KMS-11 (cell line): ENCODE measurements around the gene MORN1.

Experiments
- H2AFZ ChIP-seq: fragments of 200-600 bp; sonication (generic); 2 replicates; pipeline ENCODE4 v1.6.1; 2016; ENCODE audit warnings: antibody characterized with exemption, mixed run types, low read depth
- H3K27ac ChIP-seq: fragments of 200-600 bp; sonication (generic); 2 replicates; pipeline ENCODE4 v1.6.1; 2016; ENCODE audit warnings: mild to moderate bottlenecking, mixed run types
- H3K27me3 ChIP-seq: fragments of 200-600 bp; sonication (generic); 2 replicates; pipeline ENCODE4 v1.6.1; 2017; ENCODE audit warnings: mild to moderate bottlenecking, low read depth, mixed run types, moderate library complexity; ENCODE audit not compliant: insufficient read depth
- H3K36me3 ChIP-seq: fragments of 200-600 bp; sonication (generic); 2 replicates; pipeline ENCODE4 v1.6.1; 2017; ENCODE audit warnings: mild to moderate bottlenecking, mixed run types; ENCODE audit not compliant: insufficient read depth
- H3K4me1 ChIP-seq: fragments of 200-600 bp; sonication (generic); 2 replicates; pipeline ENCODE4 v1.6.1; 2016; ENCODE audit warnings: mild to moderate bottlenecking, low read depth, mixed run types; ENCODE audit not compliant: poor library complexity, severe bottlenecking
- H3K4me2 ChIP-seq: fragments of 200-600 bp; sonication (generic); 2 replicates; pipeline ENCODE4 v1.7.0; 2016; ENCODE audit warnings: mild to moderate bottlenecking, mixed run types
- H3K4me3 ChIP-seq: fragments of 200-600 bp; sonication (generic); IDR thresholded peaks from 2 replicates; pipeline ENCODE4 v1.6.1; 2017; ENCODE audit warnings: low read depth, low read length, mixed read lengths; ENCODE audit not compliant: insufficient read depth
- H3K79me2 ChIP-seq: fragments of 200-600 bp; sonication (generic); 2 replicates; pipeline ENCODE4 v1.6.1; 2016; ENCODE audit warnings: low read depth, mixed run types; ENCODE audit not compliant: insufficient read depth
- H3K9ac ChIP-seq: fragments of 200-600 bp; sonication (generic); 2 replicates; pipeline ENCODE4 v1.6.1; 2016; ENCODE audit warnings: mild to moderate bottlenecking, mixed run types
- H4K20me1 ChIP-seq: fragments of 200-600 bp; sonication (generic); 2 replicates; pipeline ENCODE4 v1.6.1; 2016; ENCODE audit warnings: mild to moderate bottlenecking, mixed run types; ENCODE audit not compliant: insufficient read depth
- CTCF ChIP-seq: fragments of 200-600 bp; sonication (generic); conservative IDR thresholded peaks from 2 replicates; pipeline ENCODE4 v1.6.1; 2017; ENCODE audit warnings: low read depth, mild to moderate bottlenecking, antibody characterized with exemption, low read length, moderate library complexity, mixed read lengths

The MORN1 gene

DNA sequence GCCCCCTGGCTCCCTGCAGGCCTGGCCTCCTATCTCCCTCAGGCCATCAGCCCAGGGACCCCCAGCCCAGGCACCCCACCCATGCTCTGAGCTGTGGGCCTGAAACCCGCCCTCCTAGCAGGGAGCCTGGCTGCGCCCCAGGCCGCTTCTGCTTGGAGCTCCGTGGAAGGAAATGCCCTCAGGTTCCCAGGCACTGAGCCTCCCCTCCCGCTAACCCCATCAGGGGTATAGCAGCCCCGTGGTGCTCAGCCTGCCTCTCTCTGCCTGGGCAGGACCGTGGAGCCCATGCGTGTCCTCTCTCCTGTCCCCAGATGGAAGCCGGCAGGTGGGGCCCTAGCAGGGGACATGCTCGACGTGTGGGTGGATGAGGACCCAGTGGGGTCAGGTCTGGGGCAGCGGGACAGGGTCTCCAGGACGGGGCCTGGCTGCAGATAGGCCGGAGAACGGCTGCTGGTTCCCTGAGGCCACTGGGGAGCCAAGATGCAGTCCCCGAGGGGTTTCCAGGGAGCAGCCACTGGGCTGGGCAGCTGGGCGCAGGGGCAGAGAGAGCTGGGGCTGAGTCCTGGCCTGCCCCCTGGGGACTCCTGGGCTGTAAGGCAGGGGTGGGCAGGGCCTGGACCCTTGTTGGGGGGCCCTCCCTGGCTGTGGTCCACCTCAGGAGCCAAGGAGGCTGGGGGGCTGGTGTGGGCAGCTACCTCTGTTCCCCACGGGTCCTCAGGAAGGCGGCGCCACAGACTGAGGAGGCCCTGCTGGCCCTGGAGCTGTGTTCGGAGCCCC lies 75.5 kb downstream of the MORN1 start:
- H3K79me2 ChIP-seq: no peaks in the 10 kb centered on the region
- TF ChIP-seq CTCF: no peak
- no peaks in the 10 kb centered on the region for H4K20me1 ChIP-seq
- H2AFZ ChIP-seq: no peak overlapping the region
- H3K27me3 ChIP-seq: peaks cover 44% of the 10 kb centered on the region
- no peak overlapping the region for H3K4me2 ChIP-seq
- no peaks in the 10 kb centered on the region for H3K36me3 ChIP-seq
- H3K4me1 ChIP-seq: no peaks in the 10 kb centered on the region
- H3K9ac ChIP-seq: no peak overlapping the region
- H3K4me3 ChIP-seq: no peak overlapping the region
- no peak overlapping the region for H3K27ac ChIP-seq

GRCh38 chr1:2314803-2315673 lies 76.3 kb downstream of the MORN1 start:
- Histone ChIP-seq H3K4me2 (no peak overlapping the region), H3K27ac (no peak overlapping the region)

DNA sequence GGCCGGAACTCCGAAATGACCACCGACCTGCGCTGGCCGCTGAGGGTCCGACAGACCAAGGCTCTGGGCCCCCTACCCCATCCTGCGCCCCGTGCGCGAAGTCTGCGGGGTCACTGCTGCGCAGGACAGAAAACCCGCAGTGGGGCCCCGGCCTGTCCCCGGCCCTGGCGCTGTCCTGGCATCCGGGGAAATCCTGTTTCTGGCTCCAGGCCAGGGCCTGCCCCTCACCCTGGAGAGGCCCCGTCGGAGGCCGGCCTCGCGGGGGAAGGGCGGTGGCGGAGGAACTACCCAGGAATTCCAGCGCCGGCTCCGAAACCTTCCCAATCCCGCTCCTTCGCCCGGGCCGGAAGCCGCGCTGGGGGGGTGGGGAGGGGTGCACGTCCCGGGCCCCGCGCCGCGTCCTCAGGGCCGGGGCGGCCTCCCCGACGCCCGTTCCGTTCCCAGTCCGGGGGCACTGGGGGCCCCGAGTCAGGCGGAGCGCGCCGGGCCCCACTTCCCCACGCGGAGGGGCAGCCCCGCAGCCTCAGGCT lies 77.0 kb downstream of the MORN1 start:
- H3K79me2 ChIP-seq: no peaks in the 10 kb centered on the region
- no peaks in the 10 kb centered on the region for H4K20me1 ChIP-seq
- no peak for TF ChIP-seq CTCF
- no peaks in the 10 kb centered on the region for H3K36me3 ChIP-seq
- no peaks in the 10 kb centered on the region for H3K4me1 ChIP-seq
- no peak overlapping the region for H3K9ac ChIP-seq
- no peak overlapping the region for H3K4me3 ChIP-seq
- H3K27me3 ChIP-seq: peaks cover 34% of the 10 kb centered on the region
- H3K4me2 ChIP-seq: no peak overlapping the region
- no peak overlapping the region for H2AFZ ChIP-seq
- H3K27ac ChIP-seq: no peak overlapping the region

More at GRCh38 chr1:2314803-2315673, 76.3 kb downstream of the MORN1 start:
- H2AFZ ChIP-seq: no peak overlapping the region
- no peak overlapping the region for H3K9ac ChIP-seq
- H3K4me3 ChIP-seq: no peak overlapping the region
- no peaks in the 10 kb centered on the region for H4K20me1 ChIP-seq
- H3K27me3 ChIP-seq: peaks cover 38% of the 10 kb centered on the region
- no peaks in the 10 kb centered on the region for H3K79me2 ChIP-seq
- TF ChIP-seq CTCF: no peak; the same call in 1 of the 2 replicates
- no peaks in the 10 kb centered on the region for H3K36me3 ChIP-seq
- H3K4me1 ChIP-seq: no peaks in the 10 kb centered on the region

- Histone ChIP-seq H3K4me1 (no peaks in the 10 kb centered on the region), H3K27ac (no peak overlapping the region), H3K79me2 (no peaks in the 10 kb centered on the region), H3K36me3 (no peaks in the 10 kb centered on the region), H3K9ac (no peak overlapping the region), H4K20me1 (no peaks in the 10 kb centered on the region), H2AFZ (no peak overlapping the region), H3K4me2 (no peak overlapping the region), H3K4me3 (no peak overlapping the region), H3K27me3 (peaks cover 31% of the 10 kb centered on the region)
- TF ChIP-seq CTCF: no peak
These were observed 77.6 kb downstream of the MORN1 start for GRCh38 chr1:2313651-2314261.
